HG02798 (cell line): ENCODE measurements around the gene PRKAA2.
"Not testable (repeated sequence)": the region's sequence is repeated elsewhere in the genome, so short reads cannot be mapped to it uniquely, and the experiment has no call there.

Experiments
- ATAC-seq: cut with Tn5 transposase; IDR thresholded peaks from one replicate; pipeline ENCODE4 v1.9.1; 2021; ENCODE audit warnings: mild to moderate bottlenecking; ENCODE audit not compliant: unreplicated experiment, poor library complexity

The PRKAA2 gene

DNA sequence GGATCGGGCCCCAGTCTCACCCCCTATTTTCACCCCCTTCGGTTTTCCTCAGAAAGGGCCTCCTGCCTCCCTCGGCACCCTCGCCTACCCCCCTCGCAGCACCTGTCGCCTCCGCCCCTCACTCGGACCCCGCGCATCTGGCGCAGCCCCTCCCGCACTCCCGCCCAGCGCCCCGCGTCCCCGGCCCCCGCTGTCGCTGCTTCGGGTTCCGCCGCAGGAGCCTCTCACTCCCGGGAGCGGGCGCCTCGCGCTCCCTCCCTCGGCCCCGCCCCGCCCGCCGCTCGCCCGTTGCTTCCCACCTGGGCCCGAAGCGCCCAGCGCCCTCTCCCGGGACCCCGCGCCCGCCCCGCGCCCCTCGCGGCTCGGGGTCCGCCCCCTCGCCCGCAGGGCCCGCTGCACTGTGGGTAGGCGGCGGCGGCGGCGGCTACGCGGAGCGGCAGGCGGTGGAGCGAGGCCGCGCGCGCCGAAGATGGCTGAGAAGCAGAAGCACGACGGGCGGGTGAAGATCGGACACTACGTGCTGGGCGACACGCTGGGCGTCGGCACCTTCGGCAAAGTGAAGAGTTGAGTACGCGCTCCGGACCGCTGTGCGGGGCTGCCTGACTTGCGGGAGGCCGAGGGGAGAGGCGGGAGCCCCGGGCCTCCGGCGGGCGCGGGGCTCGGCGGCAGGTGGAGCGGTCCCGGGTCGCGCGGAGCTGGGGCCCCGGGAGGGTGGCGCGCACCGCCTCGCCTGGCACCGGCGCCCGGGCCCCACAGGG, at the start of gene PRKAA2:
Gene PRKAA2, plus strand, starts transcription at position 396 of the 758 bp plus-strand sequence. Its CDS starts 74 bp downstream, at position 470.
- ATAC-seq = no peak

DNA sequence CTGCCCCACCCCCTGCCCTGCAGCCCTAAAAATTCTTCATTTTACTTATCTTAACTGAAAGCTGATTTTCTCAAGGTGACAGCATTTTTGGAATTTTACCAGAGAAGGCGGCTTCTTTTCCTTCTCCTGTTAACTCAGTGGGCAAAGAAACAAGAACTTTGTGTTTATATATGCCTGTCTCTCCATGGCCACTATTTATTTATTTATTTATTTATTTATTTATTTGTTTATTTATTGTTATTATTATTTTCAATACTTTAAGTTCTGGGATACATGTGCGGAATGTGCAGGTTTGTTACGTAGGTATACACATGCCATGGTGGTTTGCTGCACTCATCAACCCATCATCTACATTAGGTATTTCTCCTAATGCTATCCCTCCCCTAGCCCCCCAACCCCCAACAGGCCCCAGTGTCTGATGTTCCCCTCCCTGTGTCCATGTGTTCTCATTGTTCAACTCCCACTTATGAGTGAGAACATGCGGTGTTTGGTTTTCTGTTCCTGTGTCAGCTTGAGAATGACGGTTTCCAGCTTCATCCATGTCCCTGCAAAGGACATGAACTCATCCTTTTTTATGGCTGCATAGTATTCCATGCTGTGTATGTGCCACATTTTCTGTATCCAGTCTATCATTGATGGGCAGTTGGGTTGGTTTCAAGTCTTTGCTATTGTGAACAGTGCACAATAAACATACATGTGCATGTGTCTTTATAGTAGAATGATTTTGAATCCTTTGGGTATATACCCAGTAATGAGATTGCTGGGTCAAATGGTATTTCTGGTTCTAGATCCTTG, 49.5 kb upstream of the PRKAA2 start:
- ATAC-seq = not testable (repeated sequence)

DNA sequence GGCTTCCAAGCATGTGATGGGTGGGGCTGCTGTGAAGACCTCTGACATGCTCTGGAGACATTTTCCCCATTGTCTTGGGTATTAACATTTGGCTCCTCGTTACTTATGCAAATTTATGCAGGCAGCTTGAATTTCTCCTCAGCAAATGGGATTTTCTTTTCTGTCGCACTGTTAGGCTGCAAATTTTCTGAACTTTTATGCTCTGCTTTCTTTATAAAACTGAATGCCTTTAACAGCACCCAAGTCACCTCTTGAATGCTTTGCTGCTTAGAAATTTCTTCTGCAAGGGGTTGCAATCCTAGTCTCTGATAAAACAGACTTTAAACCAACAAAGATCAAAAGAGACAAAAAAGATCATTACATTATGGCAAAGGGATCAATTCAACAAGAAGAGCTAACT, 35.0 kb upstream of the PRKAA2 start:
- ATAC-seq = not testable (repeated sequence)

DNA sequence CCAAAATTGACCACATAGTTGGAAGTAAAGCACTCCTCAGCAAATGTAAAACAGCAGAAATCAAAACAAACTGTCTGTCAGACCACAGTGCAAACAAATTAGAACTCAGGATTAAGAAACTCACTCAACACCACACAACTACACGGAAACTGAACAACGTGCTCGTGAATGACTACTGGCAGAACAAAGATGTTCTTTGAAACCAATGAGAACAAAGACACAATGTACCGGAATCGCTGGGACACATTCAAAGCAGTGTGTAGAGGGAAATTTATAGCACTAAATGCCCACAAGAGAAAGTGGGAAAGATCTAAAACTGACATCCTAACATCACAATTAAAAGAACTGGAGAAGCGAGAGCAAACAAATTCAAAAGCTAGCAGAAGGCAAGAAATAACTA, 34.3 kb upstream of the PRKAA2 start:
- ATAC-seq = not testable (repeated sequence)

DNA sequence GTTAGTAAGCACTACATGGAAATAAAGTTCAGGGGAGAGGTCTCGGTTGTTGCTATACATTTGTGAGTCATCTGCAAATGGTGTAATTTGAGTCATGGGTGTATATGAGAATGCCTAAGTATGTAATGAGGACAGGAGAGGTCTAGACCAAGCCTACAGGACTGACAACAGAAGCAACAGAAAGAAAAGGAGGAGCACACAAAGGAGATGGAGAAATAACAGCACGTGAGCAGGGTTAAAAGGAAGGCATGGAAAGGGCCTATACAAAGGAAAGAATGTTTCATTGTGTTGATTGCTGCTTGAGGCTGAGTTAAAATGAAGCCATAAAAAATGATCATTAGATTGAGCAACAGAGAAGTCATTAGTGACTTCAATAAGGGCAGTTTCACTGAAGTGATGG, 28.0 kb upstream of the PRKAA2 start:
- ATAC-seq = no peak

DNA sequence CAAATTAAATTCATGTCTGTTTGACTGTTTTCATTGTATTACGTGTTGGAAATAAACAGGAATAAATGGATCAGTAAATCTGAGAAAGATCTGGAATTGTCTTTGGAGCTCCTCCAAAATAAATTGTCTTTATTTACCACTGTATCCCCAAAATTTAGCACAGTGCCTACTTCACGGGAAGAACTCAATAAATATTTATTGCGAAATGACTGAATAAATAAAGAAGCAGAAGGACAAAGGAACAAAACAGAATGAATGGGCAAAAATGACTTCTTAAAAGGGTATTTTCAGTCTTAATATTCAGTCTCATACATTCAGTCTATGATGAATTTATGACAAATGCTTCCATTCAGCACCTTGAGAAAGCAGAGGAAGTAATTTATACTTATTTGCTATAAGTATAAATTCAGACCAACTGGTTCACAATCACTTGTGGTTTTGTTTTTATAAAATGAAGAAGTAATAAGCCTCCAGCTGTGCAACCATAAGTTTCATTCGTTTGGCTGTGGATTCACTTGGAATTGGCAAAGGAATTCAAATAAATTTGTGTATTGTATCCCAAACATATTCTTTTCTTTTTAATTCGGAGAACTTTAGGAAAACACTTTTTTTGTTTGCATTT, 19.2 kb upstream of the PRKAA2 start:
- no peak for ATAC-seq

DNA sequence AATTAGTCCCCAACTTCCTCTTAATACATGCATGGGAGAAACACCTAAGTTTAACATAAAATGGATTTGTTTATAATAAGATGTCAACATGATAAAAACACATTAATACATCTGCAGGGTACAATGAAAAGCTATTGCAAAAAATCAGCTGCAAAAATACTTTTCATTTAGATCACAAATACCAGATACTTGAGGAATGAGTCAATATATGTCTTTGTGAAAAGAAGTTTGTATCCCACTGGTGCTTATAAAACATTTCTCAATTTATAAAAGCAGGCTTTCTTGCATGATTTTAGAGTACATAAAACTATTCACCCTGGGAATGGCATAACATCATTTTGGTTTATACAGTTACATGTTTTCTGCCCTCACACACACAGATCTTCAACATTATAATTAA, 18.6 kb upstream of the PRKAA2 start:
- ATAC-seq = no peak

DNA sequence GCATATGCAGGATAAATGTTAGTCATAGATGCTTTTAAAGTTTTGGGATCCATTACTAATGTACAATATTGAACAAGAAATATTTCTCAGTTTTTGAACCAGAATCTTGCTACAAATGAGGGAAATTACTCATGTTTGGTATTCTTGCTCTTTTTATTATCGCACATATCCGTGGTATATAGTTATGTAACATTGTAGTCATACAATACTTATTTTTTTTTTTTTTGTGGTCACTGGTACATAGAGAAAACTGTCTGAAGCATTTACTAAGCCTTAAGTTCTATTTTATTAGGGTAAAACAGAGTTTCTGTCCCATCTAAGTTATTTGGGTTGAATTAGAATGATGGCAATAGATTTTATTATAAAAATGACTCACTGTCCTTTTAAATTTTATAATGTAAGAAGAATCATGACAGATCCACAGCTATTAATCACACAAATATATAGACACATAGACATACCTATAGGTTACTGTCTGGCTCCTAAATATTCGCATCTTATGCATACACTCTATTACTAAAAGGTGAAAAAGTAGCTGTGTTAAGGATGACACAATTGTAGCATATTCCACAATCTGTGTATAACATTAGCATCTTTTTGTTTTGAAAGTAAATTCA, 18.0 kb upstream of the PRKAA2 start:
- no peak for ATAC-seq

DNA sequence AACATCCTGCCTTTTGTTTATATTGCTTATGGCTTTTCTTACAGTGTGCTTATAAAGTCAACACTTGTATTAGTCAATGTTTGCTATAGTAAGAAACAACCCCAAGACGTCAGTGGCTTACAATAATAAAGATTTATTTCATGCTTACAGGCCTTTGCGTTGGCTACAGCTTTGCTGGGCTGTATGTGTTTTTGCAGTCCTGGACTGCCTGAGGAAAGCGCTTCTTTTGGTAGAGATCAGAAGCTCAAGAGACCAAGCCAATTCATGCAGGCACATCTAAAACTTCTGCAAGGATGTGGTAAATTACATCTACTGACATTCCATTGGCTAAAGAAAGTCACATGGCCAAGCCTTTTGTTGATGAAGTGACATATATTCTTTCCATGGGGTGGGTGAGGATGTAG, 17.5 kb upstream of the PRKAA2 start:
- no peak for ATAC-seq

DNA sequence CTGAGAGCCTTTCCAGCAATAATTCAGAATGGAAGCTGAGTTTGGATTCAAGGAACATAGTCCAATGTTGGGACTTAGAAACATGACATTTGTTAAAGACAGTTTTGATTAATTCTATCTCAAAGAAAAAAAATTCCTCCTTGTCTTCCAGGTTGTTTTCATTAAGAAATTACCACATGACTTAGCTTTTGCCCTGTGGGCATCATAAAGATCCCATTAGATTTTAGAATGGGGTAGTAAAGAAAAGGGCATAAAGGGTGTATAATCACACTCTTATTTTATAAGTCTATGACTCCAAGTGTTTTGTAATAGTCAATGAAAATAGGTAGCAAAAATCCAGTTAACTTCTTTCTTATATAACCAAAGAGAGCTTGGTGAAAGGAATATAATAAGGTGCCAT, 14.3 kb upstream of the PRKAA2 start:
- no peak for ATAC-seq

DNA sequence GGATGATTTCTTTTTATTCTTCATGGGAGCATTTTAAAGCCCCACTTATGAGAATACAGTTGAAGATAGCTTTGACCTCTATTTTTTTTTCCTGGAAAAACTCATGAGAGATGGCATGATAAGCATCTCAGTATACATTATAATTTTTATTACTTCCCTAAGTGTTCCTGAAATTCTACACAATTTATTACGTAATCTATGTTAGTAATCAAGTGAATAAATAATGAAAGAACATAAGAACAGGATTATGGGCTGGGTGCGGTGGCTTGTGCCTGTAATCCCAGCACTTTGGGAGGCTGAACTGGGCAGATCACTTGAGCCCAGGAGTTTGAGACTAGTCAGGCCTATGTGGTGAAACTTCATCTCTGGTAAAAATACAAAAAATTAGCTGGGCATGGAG, 13.2 kb upstream of the PRKAA2 start:
- no peak for ATAC-seq

DNA sequence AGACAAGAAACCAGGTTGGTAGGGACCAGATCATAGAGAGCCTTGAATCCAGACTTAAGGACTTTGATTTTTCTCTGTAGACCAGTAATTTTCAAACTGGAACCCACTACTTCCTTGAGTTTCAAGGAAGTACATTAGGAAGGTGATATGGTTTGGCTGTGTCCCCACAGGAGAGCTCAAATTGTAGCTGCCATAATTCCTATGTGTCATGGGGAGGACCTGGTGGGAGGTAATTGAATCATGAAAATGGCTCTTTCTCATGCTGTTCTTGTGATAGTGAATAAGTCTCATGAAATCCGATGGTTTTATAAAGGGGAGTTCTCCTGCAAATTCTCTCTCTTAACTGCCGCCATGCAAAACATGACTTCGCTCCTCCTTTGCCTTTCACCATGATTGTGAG, 10.1 kb upstream of the PRKAA2 start:
- no peak for ATAC-seq

DNA sequence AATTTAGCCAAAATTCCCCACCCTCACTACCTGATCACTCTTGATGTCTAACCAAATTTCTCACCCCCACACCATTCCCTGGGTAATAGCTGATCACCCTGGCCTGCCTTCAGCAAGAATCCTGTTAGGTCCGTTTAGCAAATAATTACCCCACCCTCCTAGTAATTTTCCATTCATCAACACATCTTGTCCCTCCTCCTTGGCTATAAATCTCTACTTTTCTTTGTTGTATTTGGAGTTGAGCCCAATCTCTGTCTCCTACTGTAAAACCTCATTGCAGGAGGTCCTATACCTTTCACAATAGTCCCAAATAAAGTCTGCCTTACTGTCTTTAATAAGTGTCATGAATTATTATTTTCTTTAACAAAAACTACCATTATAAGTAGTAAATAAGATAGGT, 6.9 kb upstream of the PRKAA2 start:
- no peak for ATAC-seq

DNA sequence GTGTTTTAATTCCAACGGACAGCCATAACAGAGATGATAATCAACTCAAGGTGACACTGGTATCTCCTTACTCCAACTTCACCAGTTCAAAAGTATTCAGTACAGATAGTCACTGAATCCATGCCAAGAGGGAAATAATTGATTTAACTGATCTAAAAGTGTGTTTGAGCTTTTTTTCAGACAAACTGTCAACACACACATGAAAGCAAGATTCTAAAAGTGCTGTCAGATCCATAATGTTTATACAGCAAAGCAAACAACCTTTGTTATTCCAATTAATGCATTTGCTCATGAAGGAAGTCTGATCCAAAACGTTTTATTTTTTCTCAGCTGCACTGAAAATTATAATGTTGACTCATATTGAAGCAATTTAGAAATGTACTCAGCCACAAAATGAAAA, 5.9 kb upstream of the PRKAA2 start:
- ATAC-seq = no peak

DNA sequence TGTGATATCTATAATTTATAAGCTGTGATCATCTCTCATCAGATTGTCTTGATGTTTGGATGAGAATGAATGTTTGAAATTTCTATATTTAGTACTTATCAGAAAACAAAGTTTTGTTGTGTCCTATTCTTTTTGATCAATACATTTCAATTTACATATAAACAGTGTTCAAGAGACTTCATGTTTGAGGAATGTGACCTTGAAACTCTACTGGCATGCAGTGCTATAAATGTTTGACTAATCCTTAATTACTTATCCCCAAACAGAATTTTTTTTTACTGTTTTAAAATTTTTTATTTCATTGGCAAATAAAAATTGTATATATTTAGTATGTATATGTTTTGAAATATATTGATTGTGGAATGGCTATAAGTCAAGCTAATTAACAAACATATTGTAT, 1.5 kb upstream of the PRKAA2 start:
- ATAC-seq = no peak

DNA sequence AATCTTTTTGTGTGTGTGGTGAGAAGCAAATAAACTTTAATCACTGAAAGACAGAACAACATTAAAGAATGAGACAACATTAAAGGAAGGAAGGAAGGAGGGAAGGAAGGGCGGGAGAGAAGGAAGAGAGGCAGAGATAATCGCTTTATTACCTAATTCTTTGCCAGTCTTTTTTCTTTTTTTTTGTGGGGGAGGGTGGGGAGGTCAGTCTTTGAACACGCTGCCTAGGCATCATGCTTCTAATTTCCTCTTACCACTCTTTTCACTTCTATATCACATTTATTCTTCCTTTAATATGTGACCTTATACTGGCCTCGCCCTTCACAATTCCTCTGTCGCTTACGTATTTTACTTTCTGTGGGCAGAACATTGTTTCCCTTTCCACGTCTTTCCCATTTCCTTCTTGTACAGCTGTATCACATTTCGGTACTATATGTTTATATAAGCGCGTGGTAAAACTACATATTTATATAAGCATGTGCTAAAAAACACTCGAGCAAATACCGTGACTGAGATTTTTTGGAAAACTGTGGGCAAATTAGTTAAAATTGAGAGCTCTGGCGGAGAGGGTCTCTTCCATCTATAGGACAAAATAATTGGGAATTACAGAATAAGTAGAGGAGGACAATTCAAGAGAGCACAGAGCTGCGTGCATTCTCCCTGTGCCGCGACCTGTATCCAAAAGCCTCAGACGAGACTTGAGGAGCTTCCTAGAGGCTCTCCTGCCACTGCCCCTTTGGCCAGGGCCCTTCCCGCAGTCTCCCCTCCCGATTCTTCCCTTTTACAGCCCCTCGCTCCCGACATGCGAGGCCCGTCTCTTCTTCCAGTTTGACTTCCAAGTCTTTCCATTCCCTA, 823 bp upstream of the PRKAA2 start:
- no peak for ATAC-seq

DNA sequence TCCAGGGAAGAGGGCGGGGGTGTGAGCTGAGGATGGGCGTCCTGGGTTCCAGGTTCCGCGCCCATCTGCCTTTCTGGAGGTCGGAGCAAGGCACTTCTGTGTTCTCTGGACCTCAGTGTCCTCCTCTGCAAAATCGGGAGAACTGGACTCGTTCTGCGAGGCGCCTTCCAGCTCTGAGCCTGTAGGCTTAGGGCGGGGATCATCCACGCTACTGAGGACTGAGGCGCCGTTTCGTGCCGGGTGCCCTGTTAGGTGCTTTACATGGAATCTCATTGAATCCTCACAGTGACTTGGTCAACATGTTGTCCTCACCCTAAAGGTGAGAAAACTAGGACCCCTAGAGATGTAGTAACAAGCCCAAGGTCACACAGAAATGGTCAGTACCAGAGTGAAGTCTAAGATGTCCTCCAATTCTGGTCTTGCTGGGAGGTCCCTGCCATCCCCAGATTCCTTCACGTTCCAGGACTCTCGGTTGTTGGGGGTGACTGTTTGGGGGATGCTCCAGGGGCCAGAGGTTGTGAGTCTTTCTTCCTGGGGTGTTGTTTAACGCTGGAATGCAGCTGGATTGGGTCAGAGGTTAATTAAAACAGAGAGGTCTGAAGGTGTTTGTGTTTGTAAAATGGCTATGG, 677 bp downstream of the PRKAA2 start:
- no peak for ATAC-seq

DNA sequence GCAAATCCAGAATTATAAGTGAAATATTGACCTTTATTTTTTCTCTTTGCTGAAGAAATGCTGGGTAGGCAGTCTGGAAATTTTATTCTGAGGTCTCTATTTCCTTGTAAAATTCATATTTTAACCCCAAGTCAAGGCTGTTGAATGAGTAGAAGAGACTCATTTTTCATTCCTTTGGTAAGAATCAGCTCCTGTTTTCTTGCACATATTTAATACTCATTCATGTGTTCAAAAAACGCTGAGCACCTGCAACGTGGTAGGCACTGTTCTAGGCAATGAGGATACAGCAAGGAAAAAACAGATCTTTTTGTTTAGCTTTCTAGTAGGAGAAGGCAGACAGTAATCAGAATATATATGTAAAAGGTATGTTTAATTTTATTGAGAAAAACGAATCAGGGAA, 1.5 kb downstream of the PRKAA2 start:
- ATAC-seq = no peak

DNA sequence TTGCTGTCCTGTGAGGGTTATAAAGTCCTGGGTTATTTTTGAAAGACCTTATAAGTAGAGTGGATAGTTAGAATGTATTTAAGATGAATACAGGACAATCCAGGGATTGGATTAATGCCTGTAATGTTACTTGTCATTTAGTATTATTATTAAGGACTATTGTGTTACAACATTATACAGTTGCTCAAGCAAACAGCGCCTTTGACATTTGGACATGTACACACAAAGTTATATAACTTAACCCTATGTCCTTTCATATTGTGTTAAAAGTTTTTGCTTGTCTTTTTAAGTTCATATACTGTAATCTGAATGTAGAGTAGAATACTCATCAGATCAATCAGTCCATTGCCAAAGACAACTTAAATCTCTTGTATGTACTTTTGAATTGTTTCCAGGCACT, 2.0 kb downstream of the PRKAA2 start:
- no peak for ATAC-seq

DNA sequence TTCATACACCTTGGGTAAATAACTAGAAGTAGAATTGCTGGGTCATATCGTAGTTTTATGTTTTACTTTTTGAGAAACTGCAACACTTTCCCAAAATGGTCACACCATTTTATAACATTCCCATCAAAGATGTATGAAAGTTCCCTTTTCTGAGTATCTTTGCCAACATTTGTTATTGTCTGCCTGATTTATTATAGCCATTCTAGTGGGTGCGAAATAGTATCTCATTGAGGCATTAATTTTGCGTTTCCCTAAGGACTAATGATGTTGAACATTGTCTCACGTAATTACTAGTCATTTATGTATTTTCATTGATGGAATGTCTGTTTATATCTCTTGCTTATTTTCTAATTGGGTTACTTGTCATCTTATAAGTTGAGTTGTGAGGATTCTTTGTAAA, 3.4 kb downstream of the PRKAA2 start:
- no peak for ATAC-seq
